ENCODE results near the gene SLC9A6.
"Not testable (repeated sequence)": the region's sequence is repeated elsewhere in the genome, so short reads cannot be mapped to it uniquely, and the experiment has no call there.

Gene SLC9A6

DNA sequence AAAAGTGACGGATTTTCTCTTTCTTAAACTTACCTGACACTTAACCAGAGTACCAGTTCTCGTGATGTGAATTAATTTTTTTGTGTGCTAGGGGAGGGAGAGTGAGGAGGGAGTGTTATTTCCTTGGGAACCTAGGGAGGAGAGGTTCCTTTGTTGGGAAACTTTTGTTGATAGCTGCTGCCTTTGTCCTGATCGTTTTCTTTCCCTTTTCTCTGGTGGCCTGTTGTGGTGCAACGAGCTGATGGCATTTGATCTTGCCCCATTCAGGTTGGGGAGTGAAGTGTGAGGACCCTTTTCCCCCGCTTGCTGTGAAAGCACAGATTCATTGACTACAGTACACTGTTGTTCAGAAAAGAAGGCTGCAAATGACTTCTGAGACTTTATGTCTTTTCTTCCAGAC lies 59.8 kb downstream of the SLC9A6 start:
- Histone ChIP-seq H3K9me3 (ENCODE audit: control insufficient read depth in 2 of 2, low read length in 2 of 2) (no peaks in the 10 kb centered on the region), H3K36me3 (ENCODE audit: control insufficient read depth in 2 of 2, insufficient read depth in 2 of 2, low read length in 2 of 2) (no peaks in the 10 kb centered on the region), H3K9ac (ENCODE audit: low read length in 2 of 2) (no peak overlapping the region), H3K27me3 (ENCODE audit: control insufficient read depth in 1 of 2, insufficient read depth in 2 of 2, low read length in 2 of 2) (peaks cover 0 to 7% of the 10 kb centered on the region in 2 donors), H3K4me1 (ENCODE audit: control insufficient read depth, insufficient read depth, low read length) (peaks cover 11% of the 10 kb centered on the region), H3K27ac (ENCODE audit: low read length) (no peak overlapping the region), H3K4me3 (ENCODE audit: low read length in 2 of 2) (no peak overlapping the region)

- Histone ChIP-seq H3K27ac (ENCODE audit: low read length) (no peak overlapping the region), H3K27me3 (ENCODE audit: control insufficient read depth in 1 of 2, insufficient read depth in 2 of 2, low read length in 2 of 2) (peaks cover 0 to 9% of the 10 kb centered on the region in 2 donors), H3K9me3 (ENCODE audit: control insufficient read depth in 2 of 2, low read length in 2 of 2) (no peaks in the 10 kb centered on the region)
Observed at GRCh38 chrX:136046295-136047015, 61.2 kb downstream of the SLC9A6 start.

DNA sequence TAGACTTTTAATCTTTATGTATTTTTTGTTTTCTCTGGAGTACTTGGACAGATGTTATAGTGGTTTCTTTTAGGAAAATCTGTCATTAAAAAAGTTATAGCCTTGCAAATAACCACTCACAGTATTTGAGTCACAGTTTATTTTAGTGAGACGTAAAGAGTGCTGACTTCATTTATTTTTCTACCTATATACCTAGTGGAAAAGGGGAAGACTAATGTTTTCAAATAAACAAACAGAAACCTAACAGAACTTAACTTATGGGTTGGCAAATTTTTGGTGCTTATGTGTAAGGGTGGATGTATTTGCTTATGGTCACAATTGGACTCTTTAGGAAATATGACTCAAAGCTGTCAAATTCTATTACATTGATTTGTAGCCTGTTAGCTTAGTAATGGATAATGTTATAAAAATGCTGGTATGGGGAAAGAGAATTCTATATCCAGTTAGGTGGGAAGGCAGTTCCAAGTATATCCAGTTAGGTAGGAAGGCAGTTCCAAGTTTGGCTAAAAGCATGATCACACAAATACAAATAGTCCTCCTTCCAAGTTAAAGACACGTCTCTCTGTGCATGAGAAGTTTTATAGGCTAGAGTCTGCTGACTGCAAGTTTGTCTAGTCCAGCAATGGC lies 61.9 kb downstream of the SLC9A6 start:
- no peak overlapping the region for H3K4me3 ChIP-seq (ENCODE audit: low read length in 2 of 2)
- H3K36me3 ChIP-seq (ENCODE audit: control insufficient read depth in 2 of 2, insufficient read depth in 2 of 2, low read length in 2 of 2), result no peaks in the 10 kb centered on the region
- H3K27ac ChIP-seq (ENCODE audit: low read length), result no peak overlapping the region
- H3K9ac ChIP-seq (ENCODE audit: low read length in 2 of 2), result no peak overlapping the region
- H3K27me3 ChIP-seq (ENCODE audit: control insufficient read depth in 1 of 2, insufficient read depth in 2 of 2, low read length in 2 of 2), result peaks cover 0 to 9% of the 10 kb centered on the region in 2 donors
- peaks cover 11% of the 10 kb centered on the region for H3K4me1 ChIP-seq (ENCODE audit: control insufficient read depth, insufficient read depth, low read length)
- no peaks in the 10 kb centered on the region for H3K9me3 ChIP-seq (ENCODE audit: control insufficient read depth in 2 of 2, low read length in 2 of 2)

More at GRCh38 chrX:136046295-136047015, 61.2 kb downstream of the SLC9A6 start:
- Histone ChIP-seq H3K4me1 (ENCODE audit: control insufficient read depth, insufficient read depth, low read length) (peaks cover 11% of the 10 kb centered on the region), H3K4me3 (ENCODE audit: low read length in 2 of 2) (no peak overlapping the region), H3K36me3 (ENCODE audit: control insufficient read depth in 2 of 2, insufficient read depth in 2 of 2, low read length in 2 of 2) (no peaks in the 10 kb centered on the region), H3K9ac (ENCODE audit: low read length in 2 of 2) (no peak overlapping the region)

- Histone ChIP-seq H3K27ac (ENCODE audit: low read length) (no peak overlapping the region), H3K4me3 (ENCODE audit: low read length in 2 of 2) (no peak overlapping the region), H3K9ac (ENCODE audit: low read length in 2 of 2) (no peak overlapping the region)
Observed at GRCh38 chrX:136047969-136048368, 62.7 kb downstream of the SLC9A6 start.

GRCh38 chrX:136048446-136048845 lies 63.2 kb downstream of the SLC9A6 start:
- no peak overlapping the region for H3K27ac ChIP-seq (ENCODE audit: low read length)
- H3K4me3 ChIP-seq (ENCODE audit: low read length in 2 of 2), result no peak overlapping the region
- peaks cover 0 to 9% of the 10 kb centered on the region in 2 donors for H3K27me3 ChIP-seq (ENCODE audit: control insufficient read depth in 1 of 2, insufficient read depth in 2 of 2, low read length in 2 of 2)
- no peaks in the 10 kb centered on the region for H3K36me3 ChIP-seq (ENCODE audit: control insufficient read depth in 2 of 2, insufficient read depth in 2 of 2, low read length in 2 of 2)
- no peaks in the 10 kb centered on the region for H3K9me3 ChIP-seq (ENCODE audit: control insufficient read depth in 2 of 2, low read length in 2 of 2)
- H3K4me1 ChIP-seq (ENCODE audit: control insufficient read depth, insufficient read depth, low read length), result peaks cover 14% of the 10 kb centered on the region
- no peak overlapping the region for H3K9ac ChIP-seq (ENCODE audit: low read length in 2 of 2)

More at GRCh38 chrX:136047969-136048368, 62.7 kb downstream of the SLC9A6 start:
- H3K4me1 ChIP-seq (ENCODE audit: control insufficient read depth, insufficient read depth, low read length), result peaks cover 11% of the 10 kb centered on the region
- H3K27me3 ChIP-seq (ENCODE audit: control insufficient read depth in 1 of 2, insufficient read depth in 2 of 2, low read length in 2 of 2), result peaks cover 0 to 9% of the 10 kb centered on the region in 2 donors
- H3K36me3 ChIP-seq (ENCODE audit: control insufficient read depth in 2 of 2, insufficient read depth in 2 of 2, low read length in 2 of 2), result no peaks in the 10 kb centered on the region
- no peaks in the 10 kb centered on the region for H3K9me3 ChIP-seq (ENCODE audit: control insufficient read depth in 2 of 2, low read length in 2 of 2)

- no peaks in the 10 kb centered on the region for H3K36me3 ChIP-seq (ENCODE audit: control insufficient read depth in 2 of 2, insufficient read depth in 2 of 2, low read length in 2 of 2)
- H3K27me3 ChIP-seq (ENCODE audit: control insufficient read depth in 1 of 2, insufficient read depth in 2 of 2, low read length in 2 of 2), result peaks cover 0 to 6% of the 10 kb centered on the region in 2 donors
Observed at GRCh38 chrX:136049608-136050007, 64.4 kb downstream of the SLC9A6 start.

GRCh38 chrX:136050875-136051274 lies 65.6 kb downstream of the SLC9A6 start:
- H3K9me3 ChIP-seq (ENCODE audit: control insufficient read depth in 2 of 2, low read length in 2 of 2); H3K9ac ChIP-seq (ENCODE audit: low read length in 2 of 2); H3K4me3 ChIP-seq (ENCODE audit: low read length in 2 of 2); H3K27ac ChIP-seq (ENCODE audit: low read length); H3K36me3 ChIP-seq (ENCODE audit: control insufficient read depth in 2 of 2, insufficient read depth in 2 of 2, low read length in 2 of 2); H3K27me3 ChIP-seq (ENCODE audit: control insufficient read depth in 1 of 2, insufficient read depth in 2 of 2, low read length in 2 of 2): not testable (repeated sequence)
- H3K4me1 ChIP-seq (ENCODE audit: control insufficient read depth, insufficient read depth, low read length), result peaks cover 30% of the 10 kb centered on the region

More at GRCh38 chrX:136049608-136050007, 64.4 kb downstream of the SLC9A6 start:
- H3K4me1 ChIP-seq (ENCODE audit: control insufficient read depth, insufficient read depth, low read length), result peaks cover 21% of the 10 kb centered on the region
- H3K9me3 ChIP-seq (ENCODE audit: control insufficient read depth in 2 of 2, low read length in 2 of 2), result no peaks in the 10 kb centered on the region
- H3K4me3 ChIP-seq (ENCODE audit: low read length in 2 of 2), result no peak overlapping the region
- no peak overlapping the region for H3K9ac ChIP-seq (ENCODE audit: low read length in 2 of 2)
- no peak overlapping the region for H3K27ac ChIP-seq (ENCODE audit: low read length)

- no peak overlapping the region for H3K9ac ChIP-seq (ENCODE audit: low read length in 2 of 2)
- H3K9me3 ChIP-seq (ENCODE audit: control insufficient read depth in 2 of 2, low read length in 2 of 2), result no peaks in the 10 kb centered on the region
- H3K4me3 ChIP-seq (ENCODE audit: low read length in 2 of 2), result no peak overlapping the region
- peaks cover 0 to 6% of the 10 kb centered on the region in 2 donors for H3K27me3 ChIP-seq (ENCODE audit: control insufficient read depth in 1 of 2, insufficient read depth in 2 of 2, low read length in 2 of 2)
- peaks cover 30% of the 10 kb centered on the region for H3K4me1 ChIP-seq (ENCODE audit: control insufficient read depth, insufficient read depth, low read length)
- H3K27ac ChIP-seq (ENCODE audit: low read length), result no peak overlapping the region
- H3K36me3 ChIP-seq (ENCODE audit: control insufficient read depth in 2 of 2, insufficient read depth in 2 of 2, low read length in 2 of 2), result no peaks in the 10 kb centered on the region
Observed at GRCh38 chrX:136051611-136052010, 66.4 kb downstream of the SLC9A6 start.

GRCh38 chrX:136055651-136056221 lies 70.5 kb downstream of the SLC9A6 start:
- peak overlapping the region; percentile 93 for H3K27ac ChIP-seq (ENCODE audit: low read length)
- H3K27me3 ChIP-seq (ENCODE audit: control insufficient read depth in 1 of 2, insufficient read depth in 2 of 2, low read length in 2 of 2), result no peaks in the 10 kb centered on the region
- H3K36me3 ChIP-seq (ENCODE audit: control insufficient read depth in 2 of 2, insufficient read depth in 2 of 2, low read length in 2 of 2), result no peaks in the 10 kb centered on the region
- peak overlapping the region; percentile 68 to 70 for H3K9ac ChIP-seq (ENCODE audit: low read length in 2 of 2)
- no peaks in the 10 kb centered on the region for H3K9me3 ChIP-seq (ENCODE audit: control insufficient read depth in 2 of 2, low read length in 2 of 2)
- peaks cover 22% of the 10 kb centered on the region for H3K4me1 ChIP-seq (ENCODE audit: control insufficient read depth, insufficient read depth, low read length)
- H3K4me3 ChIP-seq (ENCODE audit: low read length in 2 of 2), result no peak overlapping the region

GRCh38 chrX:136057567-136057966 lies 72.3 kb downstream of the SLC9A6 start:
- H3K27ac ChIP-seq (ENCODE audit: low read length), result peak overlapping the region; percentile 93

More at GRCh38 chrX:136057567-136057966, 72.3 kb downstream of the SLC9A6 start:
- Histone ChIP-seq H3K9me3 (ENCODE audit: control insufficient read depth in 2 of 2, low read length in 2 of 2) (no peaks in the 10 kb centered on the region), H3K36me3 (ENCODE audit: control insufficient read depth in 2 of 2, insufficient read depth in 2 of 2, low read length in 2 of 2) (no peaks in the 10 kb centered on the region), H3K4me1 (ENCODE audit: control insufficient read depth, insufficient read depth, low read length) (peaks cover 25% of the 10 kb centered on the region), H3K9ac (ENCODE audit: low read length in 2 of 2) (peak overlapping the region in 1 of 2 donors; percentile 38), H3K4me3 (ENCODE audit: low read length in 2 of 2) (no peak overlapping the region), H3K27me3 (ENCODE audit: control insufficient read depth in 1 of 2, insufficient read depth in 2 of 2, low read length in 2 of 2) (no peaks in the 10 kb centered on the region)

All from stomach smooth muscle (tissue), 2 donors.